NOMO-1 (cell line): ENCODE results near the gene SETX.
A peak's percentile ranks its signal among the peaks of the same experiment; 100 is the strongest.
"Not testable (repeated sequence)": the region's sequence is repeated elsewhere in the genome, so short reads cannot be mapped to it uniquely, and the experiment has no call there.

Experiments
- DNase-seq, 2 experiments: peaks; one replicate each; lab custom pipeline; 2025; ENCODE audit not compliant: unreplicated experiment in 2 of 2; lab: John Stamatoyannopoulos, UW

SETX gene

DNA sequence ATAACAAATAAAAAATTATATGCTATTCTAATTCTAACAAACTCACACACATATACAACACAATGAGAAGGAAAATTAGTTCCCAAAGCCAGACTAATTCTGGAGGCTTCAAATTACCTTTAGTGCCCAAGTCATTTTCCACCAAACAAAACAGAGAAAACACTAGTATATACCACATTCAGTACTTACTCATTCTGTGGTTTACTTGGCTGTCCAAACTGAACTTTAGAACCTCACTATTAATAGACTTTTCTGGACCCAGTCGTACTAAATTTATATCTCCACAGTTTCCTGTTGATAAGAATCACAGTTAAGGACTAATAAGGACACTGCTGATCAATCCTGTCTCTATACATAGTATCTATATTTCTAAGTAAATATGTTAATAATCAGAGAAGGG lies 66.4 kb downstream of the SETX start:
- DNase-seq: no peak

DNA sequence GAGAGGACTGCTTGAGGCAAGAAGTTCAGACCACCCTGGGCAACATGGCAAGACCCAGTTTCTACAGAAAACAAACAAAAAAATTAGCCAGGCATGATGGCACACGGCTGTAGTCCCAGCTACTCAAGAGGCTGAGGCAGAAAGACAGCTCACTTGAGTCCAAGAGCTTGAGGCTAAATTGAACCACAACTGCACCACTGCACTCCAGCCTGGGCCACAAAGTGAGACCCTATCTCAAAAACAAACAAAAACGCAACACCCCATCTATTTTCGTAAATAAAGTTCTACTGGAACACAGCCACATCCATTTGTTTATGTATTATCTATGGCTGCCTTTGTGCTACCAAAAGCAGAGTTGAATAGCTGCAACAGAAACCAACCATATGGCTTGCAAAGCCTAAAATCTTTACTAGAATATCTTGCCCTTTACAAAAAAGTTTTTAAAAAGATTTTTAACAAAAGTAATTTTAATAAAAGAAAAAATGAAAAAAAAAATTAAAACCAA lies 67.5 kb downstream of the SETX start:
- DNase-seq: no peak

DNA sequence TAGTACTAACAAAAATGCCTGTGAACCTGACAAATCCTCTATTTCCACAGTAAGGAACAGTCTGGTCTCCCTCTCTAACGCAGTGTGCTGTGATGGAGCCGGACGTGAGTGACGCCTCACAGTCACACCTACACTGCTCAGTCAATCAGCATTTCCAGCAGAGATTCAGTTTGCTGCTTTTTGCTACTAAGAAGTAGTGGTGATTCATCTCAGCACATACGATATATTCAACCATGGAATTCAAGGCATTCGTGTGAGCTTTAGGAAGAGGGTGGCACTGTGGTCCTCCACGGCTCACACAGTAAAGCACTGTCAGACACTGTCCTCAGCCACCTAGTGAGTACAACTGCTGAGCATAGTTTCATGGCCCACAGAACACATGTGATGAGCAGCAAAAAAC lies 70.9 kb downstream of the SETX start:
- DNase-seq: no peak

DNA sequence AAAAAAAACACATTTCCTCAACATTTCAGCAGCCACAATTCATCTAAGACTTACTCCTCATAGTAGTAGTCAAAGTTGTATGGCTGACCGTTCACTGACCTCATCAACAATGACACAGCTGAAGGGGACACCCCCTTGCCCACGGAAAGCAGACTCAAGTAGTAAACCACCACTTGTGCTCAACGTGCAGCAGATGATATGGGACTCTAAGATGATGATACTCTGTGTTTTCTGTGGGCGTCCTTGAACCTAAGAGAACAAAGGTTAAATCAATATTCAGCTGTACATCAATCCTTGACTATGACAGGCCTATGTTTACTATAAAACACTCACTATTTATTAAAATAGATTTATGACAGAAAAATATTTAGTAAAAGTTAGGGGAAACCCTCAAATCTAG lies 71.6 kb downstream of the SETX start:
- no peak for DNase-seq

DNA sequence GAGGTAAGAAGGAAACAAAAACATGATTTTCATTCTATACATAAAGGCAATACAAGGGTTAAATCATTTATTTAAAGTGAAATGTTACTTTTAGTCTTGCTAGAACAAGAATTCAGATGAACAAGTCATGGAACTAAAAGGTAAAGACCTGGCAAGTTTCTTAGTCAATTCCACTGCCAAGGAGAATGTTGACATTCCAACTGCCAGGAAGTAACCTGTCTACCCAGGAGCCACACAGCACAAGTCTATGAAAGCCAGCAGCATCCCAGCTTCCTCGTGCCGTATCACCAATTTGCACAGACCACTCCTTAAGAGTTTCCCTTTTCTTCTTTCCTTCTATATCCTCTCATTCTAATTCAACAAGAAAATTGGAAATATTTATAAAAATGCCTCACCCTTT lies 79.9 kb downstream of the SETX start:
- DNase-seq: no peak

DNA sequence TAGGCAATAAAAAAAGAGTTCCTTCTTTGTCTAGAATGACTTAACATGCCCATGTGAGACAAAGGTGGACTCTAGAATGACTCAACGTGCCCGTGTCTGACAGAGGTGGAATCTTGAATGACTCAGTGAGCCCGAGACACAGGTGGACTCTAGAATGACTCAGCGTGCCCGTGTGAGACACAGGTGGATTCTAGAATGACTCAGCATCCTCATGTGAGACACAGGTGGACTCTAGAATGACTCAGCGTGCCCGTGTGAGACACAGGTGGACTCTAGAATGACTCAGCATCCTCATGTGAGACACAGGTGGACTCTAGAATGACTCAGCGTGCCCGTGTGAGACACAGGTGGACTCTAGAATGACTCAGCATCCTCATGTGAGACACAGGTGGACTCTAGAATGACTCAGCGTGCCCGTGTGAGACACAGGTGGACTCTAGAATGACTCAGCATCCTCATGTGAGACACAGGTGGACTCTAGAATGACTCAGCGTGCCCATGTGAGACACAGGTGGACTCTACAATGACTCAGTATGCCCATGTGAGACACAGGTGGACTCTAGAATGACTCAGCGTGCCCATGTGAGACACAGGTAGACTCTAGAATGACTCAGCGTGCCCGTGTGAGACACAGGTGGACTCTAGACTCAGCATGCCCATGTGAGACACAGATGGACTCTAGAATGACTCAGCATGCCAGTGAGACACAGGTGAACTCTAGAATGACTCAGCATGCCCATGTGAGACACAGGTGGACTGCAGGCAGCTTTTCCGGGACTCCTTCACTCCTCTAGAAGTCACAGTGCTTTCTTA lies 84.9 kb downstream of the SETX start:
- not testable (repeated sequence) for DNase-seq

DNA sequence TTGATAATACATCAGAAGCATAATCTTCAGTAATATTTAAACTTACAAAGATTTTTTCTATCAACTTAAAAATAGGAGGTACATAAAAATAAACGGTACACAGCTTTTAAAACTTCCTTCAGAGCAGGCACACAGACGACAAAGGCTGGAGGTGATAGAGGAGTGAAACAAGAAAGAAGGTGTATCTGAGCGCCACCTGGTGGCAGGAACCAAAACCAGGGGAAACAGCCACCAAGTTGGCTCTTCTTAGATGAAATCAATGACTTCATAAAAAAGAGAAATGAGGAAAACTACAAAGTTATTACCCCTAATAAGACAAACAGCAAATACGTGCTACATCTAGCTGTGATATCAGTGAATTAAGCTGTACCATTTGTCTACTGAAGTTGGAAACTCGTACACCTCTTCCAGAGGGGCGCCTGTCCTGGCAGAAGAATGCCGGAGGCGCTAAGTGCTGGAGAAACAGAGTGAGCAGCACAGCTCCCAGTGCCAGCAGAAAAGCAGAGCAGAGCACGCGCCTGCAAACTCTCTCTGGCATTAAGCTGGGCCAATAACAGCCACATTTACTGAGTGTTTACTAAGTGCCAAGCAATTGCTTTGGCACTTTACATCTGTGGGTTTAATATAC lies 85.9 kb downstream of the SETX start:
- DNase-seq: peak; percentile 5 to 53

DNA sequence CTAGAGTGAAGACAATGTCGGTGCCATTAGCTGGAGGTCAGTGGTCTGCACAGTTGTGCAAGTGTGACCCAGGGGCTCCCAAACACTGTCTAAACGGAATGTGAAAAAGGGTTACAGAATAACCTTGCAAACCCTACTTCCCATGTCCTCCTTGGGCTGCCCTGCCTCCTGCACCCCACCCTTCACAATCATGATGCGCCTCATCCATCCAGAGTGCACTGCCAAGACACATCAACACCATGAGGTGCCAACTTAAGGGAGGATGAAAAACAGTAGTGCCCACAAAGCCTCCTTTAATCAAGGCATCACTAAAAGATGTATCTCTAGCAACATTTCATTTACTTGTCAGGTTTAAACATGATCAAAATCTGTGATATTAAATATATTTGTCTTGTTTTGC lies 87.1 kb downstream of the SETX start:
- no peak for DNase-seq

DNA sequence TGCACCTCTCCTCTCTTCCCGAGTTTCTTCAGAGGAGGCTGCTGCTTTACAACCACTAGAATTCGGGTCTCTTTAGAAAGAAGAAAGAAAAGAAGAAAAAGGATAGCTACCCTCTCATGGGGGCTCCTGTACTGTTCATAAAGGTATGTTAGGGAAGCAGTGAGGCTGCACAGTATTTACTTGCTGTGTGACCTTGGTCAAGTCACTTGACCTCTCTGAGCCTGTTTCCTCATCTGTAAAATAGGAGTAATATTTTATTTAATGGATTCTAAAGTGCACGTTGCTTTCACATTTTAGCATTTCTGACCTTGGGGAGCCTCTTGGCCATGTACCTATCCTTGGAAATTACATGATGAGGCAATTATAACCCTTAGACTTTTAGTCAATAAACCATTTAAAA lies 88.8 kb downstream of the SETX start:
- DNase-seq: no peak

DNA sequence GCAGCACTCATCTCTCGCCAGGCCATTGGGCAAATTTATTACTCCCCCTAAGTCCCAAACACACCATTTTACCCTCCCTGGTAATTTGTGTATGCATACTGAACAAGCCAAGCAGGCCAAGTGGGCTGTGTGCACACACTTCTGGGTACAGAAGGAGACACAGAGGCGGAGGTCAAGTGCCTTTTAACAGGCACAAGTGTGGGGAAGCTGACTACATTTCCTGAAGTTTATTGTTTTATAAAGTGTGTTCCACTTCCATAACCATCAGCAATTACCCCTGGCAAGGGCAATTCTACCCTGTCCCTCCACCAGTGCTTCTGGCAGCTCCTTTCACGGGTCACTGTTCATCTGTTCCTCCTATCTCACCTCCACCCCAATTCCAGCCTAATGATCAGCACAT lies 93.9 kb downstream of the SETX start:
- DNase-seq: no peak

DNA sequence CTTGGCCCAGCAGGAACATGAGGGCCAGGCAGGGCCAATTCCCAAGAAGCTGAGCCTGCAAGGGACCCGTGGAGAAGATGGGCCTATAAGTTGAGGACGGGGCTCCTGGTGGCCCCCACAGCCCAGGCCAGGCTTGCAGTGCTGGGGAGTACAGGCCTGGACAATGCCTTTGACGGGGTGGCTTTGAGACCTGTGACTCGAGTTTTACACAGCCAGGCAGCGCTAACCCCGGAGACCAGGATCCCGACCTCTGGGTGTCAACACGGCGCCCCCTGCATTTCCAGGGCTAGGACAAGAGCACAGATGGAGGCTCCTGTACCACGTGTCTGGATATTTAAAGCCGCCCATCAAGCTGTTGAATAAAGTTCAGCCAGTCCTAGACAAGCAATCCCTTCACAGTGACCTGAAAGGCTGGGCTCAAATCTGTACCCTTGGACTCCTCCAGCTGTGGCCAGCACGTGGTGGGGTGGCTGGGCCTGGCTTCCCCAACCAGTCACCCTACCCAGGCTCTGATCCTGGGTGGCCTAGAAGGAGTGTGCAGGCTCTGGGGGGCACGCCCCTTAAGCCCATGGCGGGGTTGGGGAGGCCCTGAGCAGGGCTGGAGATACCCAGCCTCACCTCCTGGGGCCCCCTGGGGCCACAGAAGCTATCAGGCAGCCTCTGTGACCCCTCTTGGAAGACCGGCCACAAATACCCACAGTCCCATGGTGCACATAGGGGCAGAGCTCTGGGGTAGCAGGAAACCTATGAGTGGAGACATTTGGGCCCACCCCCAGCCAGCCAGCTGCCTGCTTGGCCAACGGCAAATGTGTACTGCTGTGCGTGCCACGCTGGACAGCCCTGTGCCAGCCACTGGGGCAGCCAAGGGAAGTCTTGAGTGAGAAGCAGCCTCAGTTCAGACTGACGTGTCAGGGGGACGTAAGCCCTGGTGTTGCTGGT lies 104.2 kb downstream of the SETX start:
- no peak for DNase-seq

DNA sequence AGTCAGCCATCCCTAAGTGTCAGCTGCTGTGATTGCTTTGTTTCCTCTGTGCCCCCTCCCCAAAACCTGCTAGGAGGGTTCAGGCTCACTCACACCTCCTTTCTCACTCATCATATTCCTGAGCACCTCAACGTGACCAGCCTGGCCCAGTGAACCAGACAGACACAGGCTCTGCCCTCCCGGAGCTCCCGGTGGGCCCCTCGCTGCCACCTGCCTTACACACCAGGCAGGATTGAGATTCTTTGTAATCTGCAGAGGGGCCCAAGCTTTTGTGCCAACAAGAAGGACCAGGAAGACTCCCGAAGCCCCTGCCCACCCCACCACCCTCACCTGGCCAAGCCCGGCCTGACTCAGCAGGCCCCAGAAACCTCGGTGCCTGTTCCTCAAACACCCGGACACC lies 105.1 kb downstream of the SETX start:
- no peak for DNase-seq

DNA sequence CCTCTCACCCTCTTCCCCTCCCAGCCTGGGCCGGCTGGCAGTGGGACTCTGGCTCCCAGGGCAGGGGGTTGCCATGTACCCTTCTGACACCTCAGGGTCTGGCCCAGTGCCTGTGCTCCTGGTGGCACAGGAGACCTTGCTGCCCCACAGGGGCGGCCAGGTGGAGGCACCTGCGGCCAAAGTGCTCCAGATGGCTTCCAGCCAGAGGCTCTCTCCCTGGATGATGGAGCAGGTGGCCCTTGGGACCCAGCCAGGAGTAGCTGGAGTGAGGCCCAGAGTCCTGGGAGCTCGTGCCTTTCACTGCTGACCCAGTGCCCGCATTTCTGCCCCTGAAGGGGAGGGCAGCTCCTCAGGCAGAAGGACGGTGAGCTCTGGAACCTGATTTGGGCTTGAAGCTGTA lies 105.7 kb downstream of the SETX start:
- DNase-seq: no peak

DNA sequence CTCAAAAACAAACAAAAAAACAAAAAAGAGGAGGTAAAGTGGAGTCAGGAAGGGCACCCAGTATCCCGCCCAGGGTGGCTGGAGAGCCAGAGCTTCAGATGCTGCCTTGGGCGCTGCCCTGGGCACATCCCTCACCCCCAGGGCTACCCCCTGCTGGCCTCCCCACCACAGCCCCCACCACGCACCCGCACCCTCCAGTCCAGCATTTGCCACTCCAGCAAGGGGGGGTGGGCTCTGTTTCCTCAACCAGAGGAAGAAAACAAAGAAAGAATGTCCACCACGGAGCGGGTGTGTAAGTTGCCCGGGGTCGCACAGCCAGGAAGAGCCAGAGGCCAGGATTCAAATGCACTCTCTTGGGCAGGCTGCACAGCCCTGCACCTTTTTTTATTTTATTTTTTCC lies 106.8 kb downstream of the SETX start:
- no peak for DNase-seq

DNA sequence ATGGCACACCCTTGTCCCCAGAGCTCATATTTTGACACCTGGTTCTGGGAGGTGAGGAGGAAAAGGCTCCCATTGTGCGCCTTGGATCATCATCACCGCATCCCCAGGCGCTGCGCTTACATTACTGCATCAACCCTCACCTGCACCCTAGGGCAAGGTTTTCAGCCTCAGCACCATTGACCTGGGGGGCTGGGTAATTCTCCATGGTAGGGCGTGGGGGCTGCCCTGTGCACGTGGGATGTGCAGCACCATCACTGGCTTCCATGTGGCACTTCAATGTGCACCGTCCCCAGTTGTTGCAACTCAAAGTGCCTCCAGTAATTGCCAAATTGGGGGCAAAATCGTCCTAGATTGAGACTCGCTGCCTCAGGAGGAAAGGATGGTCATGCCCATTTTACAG lies 109.3 kb downstream of the SETX start:
- no peak for DNase-seq

DNA sequence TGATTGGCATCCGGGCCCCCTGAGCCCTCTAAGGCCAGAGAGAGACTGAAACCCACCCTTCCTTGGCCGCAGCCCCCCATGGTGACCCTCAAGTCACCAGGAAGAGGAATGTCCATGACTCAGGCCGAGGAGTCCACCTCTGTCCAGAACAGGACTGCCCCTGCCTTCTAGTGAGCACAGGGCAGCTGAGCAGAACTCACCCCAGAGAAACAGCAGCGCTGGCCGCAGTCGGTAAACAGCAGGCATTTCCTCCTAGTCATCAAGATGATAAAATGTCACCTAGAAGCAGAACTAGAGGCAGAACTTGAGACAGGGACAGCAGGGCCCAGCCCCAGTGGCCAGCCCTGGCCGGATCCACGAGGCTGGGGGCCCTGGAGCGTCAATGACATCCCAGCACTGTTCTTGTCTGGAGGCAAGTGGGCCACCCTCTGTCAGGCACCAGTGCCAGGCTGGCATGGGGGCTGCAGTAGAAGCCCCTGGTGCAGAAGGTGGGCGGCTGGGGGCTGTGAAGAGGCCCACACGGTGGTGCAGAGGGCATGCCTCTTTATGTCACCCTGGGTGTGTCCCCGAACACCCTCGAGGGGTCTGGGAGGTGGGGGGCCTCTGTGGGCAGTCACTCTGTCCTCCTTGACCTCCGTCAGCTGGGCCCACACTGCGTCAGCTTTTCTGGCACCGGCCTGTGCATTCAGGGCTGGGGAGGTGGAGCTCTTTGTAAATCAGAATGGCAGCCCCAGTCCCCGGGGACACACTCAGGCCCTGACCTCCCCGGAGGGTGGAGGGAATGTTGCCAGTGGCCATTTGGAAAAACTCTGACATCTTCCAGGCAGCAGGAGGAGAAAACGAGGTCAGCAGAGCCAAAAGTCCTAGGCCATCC lies 110.0 kb downstream of the SETX start:
- no peak for DNase-seq

DNA sequence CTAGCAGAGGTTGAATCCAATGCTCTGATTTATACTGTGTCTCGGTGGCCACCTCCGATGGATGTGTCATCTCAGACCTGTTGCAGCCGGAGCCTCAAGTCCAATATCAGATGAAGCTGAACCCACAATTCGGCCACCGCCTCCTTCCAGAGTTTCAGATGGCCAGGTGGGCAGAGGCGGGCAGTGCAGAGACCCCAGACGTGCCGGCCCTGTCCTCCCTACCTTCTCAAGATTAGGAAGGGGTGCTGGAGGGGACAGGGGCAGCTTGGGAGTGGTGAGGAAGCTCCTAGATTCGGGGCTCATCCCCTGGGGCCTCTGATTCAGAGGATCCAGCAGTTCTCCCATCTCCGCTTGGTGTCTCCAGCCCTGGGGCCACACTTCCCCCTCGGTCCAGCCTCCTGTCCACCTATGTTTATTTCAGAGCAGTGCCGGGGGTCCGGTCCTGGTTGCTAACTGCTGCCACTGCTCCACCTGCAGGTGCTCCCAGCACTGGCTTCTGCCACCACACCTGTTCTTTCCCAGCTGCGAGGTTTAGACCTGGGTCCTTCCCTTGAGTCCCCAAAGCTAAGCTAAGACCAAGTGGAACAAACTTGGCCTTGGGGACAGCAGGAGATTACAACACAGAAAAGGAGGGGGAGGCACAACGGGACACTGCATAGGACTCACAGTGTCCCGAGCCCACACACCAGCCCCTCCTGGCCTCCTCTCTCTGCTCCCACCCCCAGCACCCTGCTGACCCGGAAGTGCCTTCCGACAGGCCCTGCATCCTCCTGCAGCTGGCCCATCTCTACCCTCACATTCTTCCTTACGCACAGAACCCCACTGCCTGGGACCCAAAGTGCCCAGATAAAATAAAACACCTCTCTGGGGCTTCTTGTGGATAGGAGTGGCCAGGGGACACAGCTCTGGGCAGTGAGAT lies 111.4 kb downstream of the SETX start:
- no peak for DNase-seq

DNA sequence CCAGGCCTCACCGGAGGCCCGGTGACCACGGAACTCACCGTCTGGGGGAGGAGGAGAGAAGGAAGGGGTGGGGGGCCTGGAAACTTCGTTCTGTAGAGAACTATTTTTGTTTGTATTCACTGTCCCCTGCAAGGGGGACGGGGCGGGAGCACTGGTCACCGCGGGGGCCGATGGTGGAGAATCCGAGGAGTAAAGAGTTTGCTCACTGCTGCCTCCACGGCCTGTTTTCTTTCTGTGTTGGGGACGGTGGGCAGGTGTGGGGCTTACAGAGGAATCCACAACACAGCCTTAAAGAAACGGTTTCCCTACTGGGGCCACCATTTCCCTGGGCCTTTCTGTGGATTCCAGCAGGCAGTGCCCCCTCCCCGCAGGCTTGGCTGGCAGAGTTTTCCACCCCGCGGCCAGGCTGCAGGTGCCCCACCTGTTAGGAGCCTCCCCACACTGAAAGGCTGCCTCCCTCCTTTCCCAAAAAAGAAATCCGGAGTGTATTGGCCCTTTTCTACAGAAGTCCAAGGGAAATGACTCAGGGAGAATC lies 112.1 kb downstream of the SETX start:
- DNase-seq: no peak
